ENCODE measurements around the gene ENTR1. TPM values are rescaled to one million over a fixed set of nuclear protein-coding genes. Genes with fewer than 3 reads are reported as not detected.

ENTR1 gene
- total and polyA plus RNA-seq, 2 of the 13 experiments (the other 11 are each of a cell fraction or from before 2014, with no cell fraction given): 70.1 to 76.4 TPM

DNA sequence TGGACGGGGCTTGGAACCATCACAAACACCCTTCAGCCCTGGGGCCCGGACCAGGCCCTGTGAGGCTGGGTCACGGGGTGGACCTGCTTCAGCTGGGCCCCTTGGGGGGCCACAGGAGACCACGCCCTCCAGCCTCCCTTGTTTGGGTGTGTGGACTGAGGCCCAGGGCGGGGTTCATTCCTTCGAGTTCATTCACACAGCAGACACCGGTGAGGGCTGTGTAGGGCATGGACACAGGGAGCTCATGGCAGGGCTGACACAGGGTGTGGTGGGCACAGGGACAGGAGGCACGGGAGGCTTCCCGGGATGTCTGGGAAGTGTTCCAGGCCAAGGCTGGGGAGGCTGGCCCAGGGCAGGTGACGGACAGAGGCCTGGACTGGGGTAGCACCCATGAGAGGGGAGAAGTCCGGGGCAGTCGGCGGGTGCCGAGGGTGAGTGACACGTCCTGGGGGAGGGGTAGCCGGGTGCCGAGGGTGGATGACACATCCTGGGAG is 55.8 kb downstream of the ENTR1 start (continued):
- TF ChIP-seq ZNF672 (CRISPR knock-in tag; IDR thresholded peaks at IDR 0.05) (no peak), ELF3 (CRISPR knock-in tag; IDR thresholded peaks at IDR 0.05) (peak; percentile 12; the same call in 1 of the 2 replicates), ZNF138 (CRISPR knock-in tag; IDR thresholded peaks at IDR 0.05; ENCODE audit: low read depth) (no peak), NR1H2 (CRISPR knock-in tag; IDR thresholded peaks at IDR 0.05; ENCODE audit: borderline replicate concordance, low read depth) (no peak), LCORL (IDR thresholded peaks at IDR 0.05) (no peak), LCORL (CRISPR knock-in tag; IDR thresholded peaks at IDR 0.05) (peak; percentile 36; the same call in 1 of the 2 replicates), JARID2 (CRISPR knock-in tag; IDR thresholded peaks at IDR 0.05; ENCODE audit: insufficient replicate concordance) (no peak), ZNF788 (CRISPR knock-in tag; IDR thresholded peaks at IDR 0.05; ENCODE audit: borderline replicate concordance) (no peak), ZNF24 (IDR thresholded peaks at IDR 0.05) (no peak), IKZF4 (CRISPR knock-in tag; IDR thresholded peaks at IDR 0.05; ENCODE audit: borderline replicate concordance, low read depth, not compliant biosample characterization) (no peak), ZNF550 (CRISPR knock-in tag; IDR thresholded peaks at IDR 0.05; ENCODE audit: borderline replicate concordance) (no peak), CC2D1A (CRISPR knock-in tag; IDR thresholded peaks at IDR 0.05) (no peak), NCOA2 (CRISPR knock-in tag; IDR thresholded peaks at IDR 0.05) (0 out of 2 replicates have a peak, but pooled peaks have one; percentile 14), TAF1 (CRISPR knock-in tag; IDR thresholded peaks at IDR 0.05) (no peak)
- TF ChIP-seq, protein P1, sequence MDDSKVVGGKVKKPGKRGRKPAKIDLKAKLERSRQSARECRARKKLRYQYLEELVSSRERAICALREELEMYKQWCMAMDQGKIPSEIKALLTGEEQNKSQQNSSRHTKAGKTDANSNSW (CRISPR knock-in tag; IDR thresholded peaks at IDR 0.05; ENCODE audit: borderline replicate concordance): no peak
- TF ChIP-seq, protein P2, sequence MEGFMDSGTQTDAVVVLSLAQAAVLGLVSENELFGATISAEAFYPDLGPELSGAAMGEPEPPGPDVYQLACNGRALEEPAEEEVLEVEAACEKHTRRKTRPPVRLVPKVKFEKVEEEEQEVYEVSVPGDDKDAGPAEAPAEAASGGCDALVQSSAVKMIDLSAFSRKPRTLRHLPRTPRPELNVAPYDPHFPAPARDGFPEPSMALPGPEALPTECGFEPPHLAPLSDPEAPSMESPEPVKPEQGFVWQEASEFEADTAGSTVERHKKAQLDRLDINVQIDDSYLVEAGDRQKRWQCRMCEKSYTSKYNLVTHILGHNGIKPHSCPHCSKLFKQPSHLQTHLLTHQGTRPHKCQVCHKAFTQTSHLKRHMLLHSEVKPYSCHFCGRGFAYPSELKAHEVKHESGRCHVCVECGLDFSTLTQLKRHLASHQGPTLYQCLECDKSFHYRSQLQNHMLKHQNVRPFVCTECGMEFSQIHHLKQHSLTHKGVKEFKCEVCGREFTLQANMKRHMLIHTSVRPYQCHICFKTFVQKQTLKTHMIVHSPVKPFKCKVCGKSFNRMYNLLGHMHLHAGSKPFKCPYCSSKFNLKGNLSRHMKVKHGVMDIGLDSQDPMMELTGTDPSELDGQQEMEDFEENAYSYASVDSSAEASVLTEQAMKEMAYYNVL (CRISPR knock-in tag; IDR thresholded peaks at IDR 0.05; ENCODE audit: borderline replicate concordance): no peak
- TF ChIP-seq, protein P3, sequence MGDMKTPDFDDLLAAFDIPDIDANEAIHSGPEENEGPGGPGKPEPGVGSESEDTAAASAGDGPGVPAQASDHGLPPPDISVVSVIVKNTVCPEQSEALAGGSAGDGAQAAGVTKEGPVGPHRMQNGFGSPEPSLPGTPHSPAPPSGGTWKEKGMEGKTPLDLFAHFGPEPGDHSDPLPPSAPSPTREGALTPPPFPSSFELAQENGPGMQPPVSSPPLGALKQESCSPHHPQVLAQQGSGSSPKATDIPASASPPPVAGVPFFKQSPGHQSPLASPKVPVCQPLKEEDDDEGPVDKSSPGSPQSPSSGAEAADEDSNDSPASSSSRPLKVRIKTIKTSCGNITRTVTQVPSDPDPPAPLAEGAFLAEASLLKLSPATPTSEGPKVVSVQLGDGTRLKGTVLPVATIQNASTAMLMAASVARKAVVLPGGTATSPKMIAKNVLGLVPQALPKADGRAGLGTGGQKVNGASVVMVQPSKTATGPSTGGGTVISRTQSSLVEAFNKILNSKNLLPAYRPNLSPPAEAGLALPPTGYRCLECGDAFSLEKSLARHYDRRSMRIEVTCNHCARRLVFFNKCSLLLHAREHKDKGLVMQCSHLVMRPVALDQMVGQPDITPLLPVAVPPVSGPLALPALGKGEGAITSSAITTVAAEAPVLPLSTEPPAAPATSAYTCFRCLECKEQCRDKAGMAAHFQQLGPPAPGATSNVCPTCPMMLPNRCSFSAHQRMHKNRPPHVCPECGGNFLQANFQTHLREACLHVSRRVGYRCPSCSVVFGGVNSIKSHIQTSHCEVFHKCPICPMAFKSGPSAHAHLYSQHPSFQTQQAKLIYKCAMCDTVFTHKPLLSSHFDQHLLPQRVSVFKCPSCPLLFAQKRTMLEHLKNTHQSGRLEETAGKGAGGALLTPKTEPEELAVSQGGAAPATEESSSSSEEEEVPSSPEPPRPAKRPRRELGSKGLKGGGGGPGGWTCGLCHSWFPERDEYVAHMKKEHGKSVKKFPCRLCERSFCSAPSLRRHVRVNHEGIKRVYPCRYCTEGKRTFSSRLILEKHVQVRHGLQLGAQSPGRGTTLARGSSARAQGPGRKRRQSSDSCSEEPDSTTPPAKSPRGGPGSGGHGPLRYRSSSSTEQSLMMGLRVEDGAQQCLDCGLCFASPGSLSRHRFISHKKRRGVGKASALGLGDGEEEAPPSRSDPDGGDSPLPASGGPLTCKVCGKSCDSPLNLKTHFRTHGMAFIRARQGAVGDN (CRISPR knock-in tag; IDR thresholded peaks at IDR 0.05): peak; percentile 43
- TF ChIP-seq, protein P4, sequence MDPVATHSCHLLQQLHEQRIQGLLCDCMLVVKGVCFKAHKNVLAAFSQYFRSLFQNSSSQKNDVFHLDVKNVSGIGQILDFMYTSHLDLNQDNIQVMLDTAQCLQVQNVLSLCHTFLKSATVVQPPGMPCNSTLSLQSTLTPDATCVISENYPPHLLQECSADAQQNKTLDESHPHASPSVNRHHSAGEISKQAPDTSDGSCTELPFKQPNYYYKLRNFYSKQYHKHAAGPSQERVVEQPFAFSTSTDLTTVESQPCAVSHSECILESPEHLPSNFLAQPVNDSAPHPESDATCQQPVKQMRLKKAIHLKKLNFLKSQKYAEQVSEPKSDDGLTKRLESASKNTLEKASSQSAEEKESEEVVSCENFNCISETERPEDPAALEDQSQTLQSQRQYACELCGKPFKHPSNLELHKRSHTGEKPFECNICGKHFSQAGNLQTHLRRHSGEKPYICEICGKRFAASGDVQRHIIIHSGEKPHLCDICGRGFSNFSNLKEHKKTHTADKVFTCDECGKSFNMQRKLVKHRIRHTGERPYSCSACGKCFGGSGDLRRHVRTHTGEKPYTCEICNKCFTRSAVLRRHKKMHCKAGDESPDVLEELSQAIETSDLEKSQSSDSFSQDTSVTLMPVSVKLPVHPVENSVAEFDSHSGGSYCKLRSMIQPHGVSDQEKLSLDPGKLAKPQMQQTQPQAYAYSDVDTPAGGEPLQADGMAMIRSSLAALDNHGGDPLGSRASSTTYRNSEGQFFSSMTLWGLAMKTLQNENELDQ (CRISPR knock-in tag; IDR thresholded peaks at IDR 0.05; ENCODE audit: borderline replicate concordance): no peak
- TF ChIP-seq, protein P5, sequence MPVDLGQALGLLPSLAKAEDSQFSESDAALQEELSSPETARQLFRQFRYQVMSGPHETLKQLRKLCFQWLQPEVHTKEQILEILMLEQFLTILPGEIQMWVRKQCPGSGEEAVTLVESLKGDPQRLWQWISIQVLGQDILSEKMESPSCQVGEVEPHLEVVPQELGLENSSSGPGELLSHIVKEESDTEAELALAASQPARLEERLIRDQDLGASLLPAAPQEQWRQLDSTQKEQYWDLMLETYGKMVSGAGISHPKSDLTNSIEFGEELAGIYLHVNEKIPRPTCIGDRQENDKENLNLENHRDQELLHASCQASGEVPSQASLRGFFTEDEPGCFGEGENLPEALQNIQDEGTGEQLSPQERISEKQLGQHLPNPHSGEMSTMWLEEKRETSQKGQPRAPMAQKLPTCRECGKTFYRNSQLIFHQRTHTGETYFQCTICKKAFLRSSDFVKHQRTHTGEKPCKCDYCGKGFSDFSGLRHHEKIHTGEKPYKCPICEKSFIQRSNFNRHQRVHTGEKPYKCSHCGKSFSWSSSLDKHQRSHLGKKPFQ (CRISPR knock-in tag; IDR thresholded peaks at IDR 0.05; ENCODE audit: insufficient replicate concordance): no peak

Data from HepG2 (cell line).